HG02759 (cell line): ENCODE measurements around the gene DNMT1.

Source experiments
- ATAC-seq: cut with Tn5 transposase; IDR thresholded peaks from one replicate; pipeline ENCODE4 v1.9.1; 2021; ENCODE audit warnings: mild to moderate bottlenecking, moderate library complexity; ENCODE audit not compliant: unreplicated experiment

The DNMT1 gene

DNA sequence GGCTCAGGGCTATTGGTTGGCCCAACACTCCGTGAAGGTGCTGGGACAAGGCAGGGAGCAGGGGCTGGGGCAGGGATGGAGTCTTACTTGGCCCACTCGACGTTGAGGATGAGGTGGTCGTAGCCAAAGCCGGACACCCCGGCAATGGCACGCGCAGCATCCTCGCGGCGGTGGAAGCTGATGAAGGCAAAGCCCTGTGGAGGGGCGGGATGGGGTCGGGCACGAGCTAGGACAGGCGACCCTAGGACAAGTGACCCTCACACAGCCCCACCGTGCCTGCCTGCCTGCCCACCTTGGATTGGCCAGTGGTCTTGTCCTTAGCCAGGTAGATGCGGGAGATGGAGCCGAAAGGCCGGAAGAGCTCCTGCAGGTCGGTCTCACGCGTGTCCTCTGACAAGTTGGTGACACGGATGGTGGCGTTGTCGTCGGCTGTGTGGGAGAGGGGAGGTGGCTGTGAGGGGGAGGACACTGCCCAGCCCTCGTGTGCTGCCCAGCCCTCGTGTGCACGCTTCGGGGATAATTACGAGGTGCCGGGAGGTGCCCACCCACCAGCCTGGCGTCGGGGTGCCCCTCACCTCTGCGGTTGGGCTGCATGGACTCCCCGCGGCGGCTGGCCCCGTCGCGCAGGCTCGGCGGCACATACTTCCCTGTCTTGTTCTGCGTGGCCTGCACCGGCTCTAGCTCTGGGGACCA is 79.2 kb downstream of the DNMT1 start:
- ATAC-seq = no peak

DNA sequence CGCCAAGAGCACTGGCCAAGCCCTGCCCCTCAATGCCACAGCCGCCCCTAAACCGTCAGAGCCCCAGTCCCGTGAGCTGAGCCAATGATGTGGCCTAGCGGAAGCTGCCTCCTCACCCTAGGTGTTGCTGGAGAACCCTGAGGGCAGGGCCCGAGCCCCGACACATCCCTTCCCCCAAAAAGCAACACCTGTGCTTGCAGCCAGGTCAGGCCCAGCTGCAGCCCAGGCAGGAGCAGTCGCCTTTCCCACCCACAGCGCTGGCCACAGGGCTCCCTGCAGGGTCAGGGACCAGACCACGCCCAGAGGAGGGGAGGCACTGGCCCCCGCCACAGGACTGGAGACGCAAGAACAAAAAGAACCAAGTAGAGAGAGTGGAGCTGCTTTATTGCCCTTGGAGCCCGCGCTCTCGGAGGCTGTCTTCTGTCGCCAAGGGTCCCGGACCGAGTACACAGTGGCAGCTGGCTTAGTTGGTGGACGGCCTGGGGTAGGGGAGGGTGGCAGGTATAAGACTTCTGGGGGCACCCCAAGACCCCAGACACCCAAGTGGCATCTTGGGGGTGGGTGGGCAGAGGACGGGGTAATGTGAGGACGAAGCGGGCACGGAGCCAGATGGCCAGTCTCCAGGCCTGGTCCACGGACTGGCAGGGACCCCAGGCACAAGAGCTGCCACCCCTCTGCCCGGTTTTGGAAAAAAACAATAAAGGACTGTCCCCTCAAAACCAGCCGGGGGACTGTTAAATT is 79.9 kb downstream of the DNMT1 start:
- ATAC-seq = no peak

DNA sequence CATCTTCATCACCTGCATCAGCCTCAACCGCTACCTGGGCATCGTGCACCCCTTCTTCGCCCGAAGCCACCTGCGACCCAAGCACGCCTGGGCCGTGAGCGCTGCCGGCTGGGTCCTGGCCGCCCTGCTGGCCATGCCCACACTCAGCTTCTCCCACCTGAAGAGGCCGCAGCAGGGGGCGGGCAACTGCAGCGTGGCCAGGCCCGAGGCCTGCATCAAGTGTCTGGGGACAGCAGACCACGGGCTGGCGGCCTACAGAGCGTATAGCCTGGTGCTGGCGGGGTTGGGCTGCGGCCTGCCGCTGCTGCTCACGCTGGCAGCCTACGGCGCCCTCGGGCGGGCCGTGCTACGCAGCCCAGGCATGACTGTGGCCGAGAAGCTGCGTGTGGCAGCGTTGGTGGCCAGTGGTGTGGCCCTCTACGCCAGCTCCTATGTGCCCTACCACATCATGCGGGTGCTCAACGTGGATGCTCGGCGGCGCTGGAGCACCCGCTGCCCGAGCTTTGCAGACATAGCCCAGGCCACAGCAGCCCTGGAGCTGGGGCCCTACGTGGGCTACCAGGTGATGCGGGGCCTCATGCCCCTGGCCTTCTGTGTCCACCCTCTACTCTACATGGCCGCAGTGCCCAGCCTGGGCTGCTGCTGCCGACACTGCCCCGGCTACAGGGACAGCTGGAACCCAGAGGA is 80.6 kb downstream of the DNMT1 start:
- ATAC-seq = no peak

DNA sequence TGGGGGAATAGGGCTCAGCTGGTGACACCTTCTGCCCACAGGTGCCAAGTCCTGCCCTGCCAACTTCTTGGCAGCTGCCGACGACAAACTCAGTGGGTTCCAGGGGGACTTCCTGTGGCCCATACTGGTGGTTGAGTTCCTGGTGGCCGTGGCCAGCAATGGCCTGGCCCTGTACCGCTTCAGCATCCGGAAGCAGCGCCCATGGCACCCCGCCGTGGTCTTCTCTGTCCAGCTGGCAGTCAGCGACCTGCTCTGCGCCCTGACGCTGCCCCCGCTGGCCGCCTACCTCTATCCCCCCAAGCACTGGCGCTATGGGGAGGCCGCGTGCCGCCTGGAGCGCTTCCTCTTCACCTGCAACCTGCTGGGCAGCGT is 81.2 kb downstream of the DNMT1 start:
- no peak for ATAC-seq

DNA sequence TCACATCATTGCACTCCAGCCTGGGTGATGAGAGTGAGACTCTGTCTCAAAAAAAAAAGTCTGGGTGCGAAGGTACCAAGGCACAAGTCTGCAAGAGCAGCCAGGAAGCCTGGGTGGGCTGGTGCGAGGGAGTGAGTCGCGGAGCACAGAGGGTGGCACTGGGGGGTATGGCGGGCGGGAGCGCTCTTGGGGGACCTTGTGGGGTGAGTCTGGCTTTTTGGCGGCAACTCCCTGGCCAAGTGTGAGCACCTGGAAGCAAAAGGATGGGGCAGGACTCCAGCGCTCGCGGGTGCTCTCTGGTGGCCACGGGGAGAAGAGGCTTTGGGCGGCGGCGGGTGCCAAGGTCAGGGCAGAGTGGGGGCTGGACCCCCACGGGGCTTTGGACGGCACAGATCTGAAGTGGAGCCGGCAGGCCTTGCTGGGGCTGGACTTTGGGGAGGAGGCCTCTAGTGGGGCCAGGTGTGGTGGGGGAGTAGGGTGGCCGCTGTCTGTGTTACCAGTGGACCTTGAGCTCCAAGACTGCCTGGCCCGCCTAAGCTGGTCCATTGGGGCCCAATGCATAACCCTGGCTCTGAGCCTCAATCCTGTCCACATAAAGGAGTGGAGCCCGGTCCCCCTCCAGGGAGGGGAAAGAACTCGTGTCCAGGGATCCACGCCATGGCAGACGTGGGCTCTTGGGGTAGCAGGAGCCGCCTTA is 81.7 kb downstream of the DNMT1 start:
- no peak for ATAC-seq

DNA sequence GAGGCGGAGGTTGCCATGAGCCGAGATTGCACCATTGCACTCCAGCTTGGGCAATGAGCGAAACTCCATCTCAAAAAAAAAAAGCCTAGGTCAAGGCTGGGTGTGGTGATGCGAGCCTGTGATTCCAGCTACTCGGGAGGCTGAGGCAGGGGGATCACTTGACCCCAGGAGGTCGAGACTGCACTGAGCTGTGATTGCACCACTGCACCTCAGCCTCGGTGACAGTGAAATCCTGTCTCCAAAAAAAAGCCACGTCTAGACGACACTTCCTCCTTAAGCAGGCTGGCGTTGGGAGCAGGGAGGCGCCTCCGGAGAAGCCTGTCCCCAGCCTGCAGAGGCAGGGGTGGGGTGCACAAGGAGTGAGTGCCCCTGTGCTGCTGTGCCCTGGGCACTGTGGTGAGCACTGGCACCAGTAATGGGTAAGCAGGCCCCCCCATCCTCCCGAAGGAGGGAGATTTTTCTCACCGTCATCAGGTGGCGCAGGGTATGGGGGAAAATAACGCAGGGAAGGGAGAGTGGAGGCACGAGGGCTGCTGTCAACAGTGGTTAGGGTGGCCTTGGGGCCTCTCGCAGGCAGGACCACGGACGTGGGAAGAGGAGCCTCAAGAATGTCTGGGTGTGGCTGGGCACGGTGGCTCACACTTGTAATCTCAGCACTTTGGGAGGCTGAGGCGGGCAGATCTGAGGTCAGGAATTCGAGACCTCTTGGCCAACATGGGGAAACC is 82.6 kb downstream of the DNMT1 start:
- ATAC-seq = no peak

DNA sequence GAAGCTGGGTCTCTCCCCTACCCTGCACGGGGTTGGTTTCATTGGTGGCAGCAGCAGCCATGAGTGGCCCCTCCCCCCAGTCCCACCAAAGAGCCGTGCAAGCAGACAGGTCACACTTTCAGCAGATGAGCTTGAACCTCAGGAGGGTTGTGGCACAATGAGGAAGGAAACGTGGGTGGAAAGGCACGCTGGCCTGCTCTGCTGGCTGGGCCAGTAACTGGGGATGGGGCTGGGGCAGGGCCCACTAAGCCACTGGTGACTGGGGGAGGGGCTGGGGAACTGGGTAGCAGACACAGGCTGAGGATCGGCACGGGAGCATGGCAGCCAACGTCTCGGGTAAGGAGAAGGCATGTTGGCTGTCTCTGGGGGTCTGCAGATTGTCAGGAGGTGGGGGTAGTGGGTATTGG is 83.3 kb downstream of the DNMT1 start, which contains the start of gene P2RY11:
Gene P2RY11, plus strand, starts transcription at position 289 of the 407 bp plus-strand sequence. Its CDS starts 29 bp downstream, at position 318.
- ATAC-seq = no peak

DNA sequence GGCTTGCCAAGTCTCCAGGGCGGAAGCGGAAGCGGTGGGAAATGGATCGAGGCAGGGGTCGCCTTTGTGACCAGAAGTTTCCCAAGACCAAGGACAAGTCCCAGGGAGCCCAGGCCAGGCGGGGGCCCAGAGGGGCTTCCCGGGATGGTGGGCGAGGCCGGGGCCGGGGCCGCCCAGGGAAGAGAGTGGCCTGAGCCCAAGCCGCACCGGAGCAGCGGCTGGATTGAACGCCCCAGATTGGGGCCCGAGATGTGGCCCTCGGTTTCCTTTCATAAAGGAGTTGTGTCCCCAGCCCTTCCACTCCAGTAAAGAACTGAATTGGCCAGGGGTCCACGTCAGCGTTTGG is 83.8 kb downstream of the DNMT1 start:
- ATAC-seq = no peak

DNA sequence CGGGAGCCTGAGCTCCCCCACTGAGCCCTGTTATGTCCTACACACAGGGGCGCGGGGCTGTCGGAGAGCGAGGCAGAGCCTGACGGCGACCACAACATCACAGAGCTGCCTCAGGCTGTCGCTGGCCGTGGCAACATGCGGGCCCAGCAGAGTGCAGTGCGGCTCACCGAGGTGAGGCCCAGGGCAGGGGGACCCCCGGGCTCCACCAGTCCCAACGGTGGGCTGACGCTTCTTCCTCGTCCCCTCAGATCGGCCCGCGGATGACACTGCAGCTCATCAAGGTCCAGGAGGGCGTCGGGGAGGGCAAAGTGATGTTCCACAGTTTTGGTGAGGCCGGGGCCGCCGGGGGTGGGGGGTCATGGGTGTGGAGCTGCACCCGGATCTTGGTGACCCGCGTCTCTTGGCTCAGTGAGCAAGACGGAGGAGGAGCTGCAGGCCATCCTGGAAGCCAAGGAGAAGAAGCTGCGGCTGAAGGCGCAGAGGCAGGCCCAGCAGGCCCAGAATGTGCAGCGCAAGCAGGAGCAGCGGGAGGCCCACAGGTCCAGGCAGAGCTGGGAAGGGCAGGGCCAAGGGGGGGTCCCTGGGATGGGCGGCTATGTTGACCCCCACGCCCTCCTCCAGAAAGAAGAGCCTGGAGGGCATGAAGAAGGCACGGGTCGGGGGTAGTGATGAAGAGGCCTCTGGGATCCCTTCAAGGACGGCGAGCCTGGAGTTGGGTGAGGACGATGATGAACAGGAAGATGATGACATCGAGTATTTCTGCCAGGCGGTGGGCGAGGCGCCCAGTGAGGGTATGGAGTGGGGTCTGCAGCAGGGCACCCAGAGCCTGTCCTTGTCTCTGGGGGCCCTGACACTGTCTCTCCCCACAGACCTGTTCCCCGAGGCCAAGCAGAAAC is 84.4 kb downstream of the DNMT1 start:
- ATAC-seq = no peak

DNA sequence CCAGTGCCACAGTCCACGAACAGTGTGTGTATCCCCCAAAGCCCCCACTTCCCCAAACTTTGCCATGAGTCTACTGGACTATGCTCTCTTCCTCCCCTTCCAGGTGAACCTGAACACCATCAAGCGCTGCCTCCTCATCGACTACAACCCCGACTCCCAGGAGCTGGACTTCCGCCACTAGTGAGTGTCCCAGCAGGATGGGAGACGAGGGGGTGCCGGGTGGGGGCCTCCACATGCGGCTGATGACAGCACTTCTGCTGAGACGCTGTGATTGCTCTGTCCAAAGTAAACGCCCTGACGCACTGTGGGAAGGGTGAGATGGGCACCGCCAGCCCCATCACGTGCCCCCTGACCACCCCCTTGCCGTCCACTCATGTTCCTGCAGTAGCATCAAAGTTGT is 85.2 kb downstream of the DNMT1 start:
- no peak for ATAC-seq

DNA sequence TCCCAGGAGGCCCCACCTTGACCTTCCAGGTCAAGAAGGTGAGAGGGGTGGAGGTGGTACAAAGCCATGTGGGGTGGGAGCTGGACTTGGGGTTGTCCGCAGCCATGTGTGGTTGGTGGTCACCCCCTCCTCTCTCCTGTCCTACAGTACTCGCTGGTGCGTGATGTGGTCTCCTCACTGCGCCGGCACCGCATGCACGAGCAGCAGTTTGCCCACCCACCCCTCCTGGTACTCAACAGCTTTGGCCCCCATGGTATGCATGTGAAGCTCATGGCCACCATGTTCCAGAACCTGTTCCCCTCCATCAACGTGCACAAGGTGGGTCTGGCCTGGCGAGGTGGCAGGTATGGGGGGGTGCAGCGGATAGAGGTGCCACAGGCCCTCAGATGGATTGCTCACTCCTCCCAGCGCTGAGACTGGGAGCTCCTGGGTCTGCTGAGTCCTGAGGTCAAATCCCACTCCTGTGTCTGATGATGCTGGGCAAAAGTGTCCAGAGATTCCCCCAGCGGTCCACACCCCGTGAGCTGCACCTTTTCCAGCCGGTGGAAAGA is 86.9 kb downstream of the DNMT1 start:
- no peak for ATAC-seq

DNA sequence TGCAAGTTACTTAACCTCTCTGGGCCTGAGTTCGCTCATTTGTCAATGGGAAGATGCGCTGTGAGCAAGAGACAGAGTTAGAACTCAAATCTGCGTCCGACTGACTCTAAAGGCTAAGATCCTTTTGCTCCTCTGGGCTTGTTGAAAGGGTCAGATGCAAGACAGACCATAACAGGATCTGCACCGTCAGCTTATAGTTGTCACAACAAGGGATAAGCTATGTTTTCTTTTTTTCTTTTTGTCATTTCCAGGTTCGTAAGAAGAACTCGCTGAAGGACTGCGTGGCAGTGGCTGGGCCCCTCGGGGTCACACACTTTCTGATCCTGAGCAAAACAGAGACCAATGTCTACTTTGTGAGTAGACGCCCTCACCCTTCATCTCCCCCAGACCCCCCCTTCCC is 87.5 kb downstream of the DNMT1 start:
- no peak for ATAC-seq

DNA sequence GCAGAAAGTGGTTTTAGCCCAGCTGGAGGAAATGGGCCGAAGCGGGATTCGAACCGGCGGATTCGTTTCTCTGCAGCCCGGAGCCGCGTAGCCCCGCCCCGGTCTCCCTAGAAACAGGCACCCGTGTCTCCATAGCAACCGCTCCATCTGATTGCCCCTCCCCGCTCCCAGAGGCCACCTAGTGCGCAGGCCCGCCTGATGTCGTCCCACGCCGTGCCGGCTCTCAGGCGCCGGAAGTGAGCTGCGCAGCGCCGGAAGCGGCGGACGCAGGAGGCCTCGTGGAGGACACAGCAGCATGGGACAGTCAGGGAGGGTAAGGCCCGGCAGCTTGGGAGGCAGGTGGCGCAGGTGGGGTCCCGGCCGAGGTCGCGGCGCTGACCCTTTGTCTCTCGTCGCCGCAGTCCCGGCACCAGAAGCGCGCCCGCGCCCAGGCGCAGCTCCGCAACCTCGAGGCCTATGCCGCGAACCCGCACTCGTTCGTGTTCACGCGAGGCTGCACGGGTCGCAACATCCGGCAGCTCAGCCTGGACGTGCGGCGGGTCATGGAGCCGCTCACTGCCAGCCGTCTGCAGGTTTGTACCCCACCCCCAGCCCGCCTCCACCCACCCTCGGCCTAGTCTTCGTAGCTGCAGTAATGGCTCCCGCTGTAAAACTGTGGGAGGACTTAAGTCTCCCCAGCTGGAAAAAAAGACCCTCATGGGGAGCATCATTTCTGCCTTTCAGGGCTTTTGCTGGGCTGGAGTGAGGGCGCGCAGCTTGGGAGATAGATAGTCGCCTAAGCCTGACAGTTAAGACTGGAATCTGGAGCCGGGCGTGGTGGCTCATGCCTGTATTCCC is 88.4 kb downstream of the DNMT1 start, which contains the start of gene PPAN:
Gene PPAN, plus strand, starts transcription at position 263 of the 837 bp plus-strand sequence. Its CDS starts 33 bp downstream, at position 296.
- peak; percentile 52 for ATAC-seq

DNA sequence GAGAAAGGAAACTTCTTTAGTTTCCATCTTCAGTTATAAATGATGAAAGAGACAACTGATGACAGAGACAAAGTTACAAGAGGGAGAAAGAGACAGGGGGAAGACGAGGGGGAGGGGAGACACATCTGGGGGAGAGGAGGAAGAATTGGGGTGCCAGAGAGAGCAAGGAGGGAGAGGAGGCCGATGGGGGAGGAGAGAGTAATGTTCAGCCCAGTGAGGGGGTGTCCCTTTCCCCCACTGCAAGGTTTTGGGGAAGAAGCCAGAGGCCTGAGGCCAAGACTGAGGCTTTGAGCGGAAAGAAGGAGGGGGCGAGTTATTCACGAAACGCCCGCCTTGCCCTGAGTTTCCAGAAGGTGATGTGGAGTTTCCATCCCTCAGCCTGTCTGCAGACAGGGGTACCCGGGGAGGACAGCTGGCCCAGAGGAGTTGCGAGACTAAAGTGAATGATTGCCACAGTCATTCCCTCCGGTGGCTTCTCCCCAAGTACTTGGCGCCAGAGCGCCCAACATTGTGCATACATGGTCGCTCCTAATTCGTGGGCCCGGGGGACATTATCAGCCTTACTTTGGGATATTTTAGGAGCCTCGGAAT is 89.1 kb downstream of the DNMT1 start:
- ATAC-seq = peak; percentile 16

DNA sequence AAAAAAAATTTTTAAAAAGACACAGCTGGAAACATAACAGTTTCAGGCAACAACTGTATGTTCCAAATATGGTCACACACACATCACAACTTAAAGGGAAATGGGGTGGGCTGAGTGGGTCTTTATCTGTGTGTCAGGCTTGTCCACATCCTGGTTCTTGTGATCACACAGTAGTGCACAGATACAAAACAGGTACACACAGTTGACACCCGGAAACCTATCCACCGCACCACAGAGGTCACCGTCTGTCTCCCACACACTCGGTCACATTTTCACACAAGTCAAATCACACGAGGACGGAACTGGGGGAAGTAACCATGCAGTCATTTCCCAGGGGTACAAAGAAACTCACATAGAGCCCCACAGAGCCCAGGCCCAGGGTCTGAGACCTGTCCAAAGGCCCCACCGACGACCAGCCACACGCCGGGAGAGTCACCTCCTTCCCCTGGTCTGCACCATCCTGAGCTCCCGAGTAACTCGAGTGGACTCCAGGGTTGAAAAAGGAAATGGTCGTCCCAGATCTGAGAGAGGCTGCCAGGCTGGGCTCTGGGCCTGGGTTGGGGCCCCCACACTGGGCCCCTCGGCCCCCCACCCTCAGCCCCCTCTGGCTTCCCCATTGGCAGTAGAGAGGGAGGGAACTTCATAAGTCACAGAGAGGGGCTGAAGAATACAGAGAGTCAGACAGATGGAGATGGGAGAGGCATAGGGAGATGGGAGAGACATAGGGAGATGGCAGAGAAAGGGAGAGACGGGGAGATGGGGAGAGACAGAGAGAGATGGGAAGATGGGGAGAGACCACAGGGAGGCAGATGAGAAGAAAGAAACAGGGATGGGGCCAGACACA is 89.9 kb downstream of the DNMT1 start:
- ATAC-seq = no peak

DNA sequence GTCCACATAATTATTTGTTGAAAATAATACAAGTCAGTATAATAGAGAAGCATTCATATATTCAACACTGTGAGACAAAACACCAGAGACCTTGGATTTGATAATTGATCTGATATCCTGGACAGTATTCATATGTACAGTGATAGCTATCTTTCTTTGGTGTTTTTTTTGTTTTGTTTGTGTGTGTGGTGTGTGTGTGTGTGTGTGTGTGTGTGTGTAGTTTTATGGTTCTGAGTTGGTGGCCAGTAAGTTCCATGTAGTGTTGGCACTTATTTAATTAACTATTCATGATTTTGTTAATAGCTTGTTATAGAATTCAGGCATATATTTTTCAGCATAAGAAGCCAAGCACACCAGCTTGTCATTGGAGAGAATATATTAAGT is 90.6 kb downstream of the DNMT1 start:
- ATAC-seq = no peak

DNA sequence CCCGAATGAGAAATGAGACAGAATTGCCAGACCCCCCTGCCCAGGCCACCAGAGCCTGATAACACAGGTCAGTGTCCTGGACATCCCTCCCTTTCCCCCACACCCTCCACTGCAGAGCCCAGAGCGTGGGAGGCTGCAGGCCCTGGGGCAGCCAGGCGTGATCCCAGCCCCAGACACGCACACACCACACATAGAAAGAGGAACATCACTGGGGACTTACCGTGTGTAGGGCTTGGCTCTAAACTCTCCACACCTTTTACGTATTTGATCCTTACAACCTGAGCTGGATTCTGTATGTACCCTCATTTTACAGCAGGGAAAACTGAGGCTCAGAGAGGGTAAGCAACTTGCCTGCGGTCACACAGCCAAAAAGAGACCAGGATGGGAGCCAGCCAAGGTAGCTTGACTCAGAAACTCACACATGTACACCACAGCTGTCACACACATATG is 91.9 kb downstream of the DNMT1 start:
- ATAC-seq = peak; percentile 30
